A549 (cell line): ENCODE data around the gene DACH1. TPM values are rescaled to one million over a fixed set of nuclear protein-coding genes. Genes with fewer than 3 reads are reported as not detected.

Experiments used
- ATAC-seq, 2 experiments: fragments of 200-7000 bp in 1 of 2; fragments of >200 bp in 1 of 2; cut with Nextera tagmentation in 1 of 2; cut with Tn5 transposase in 1 of 2; 3 replicates each; pipeline versions ENCODE4 v1.8.0 to v1.9.1; 2018 to 2020; ENCODE audit warnings: mild to moderate bottlenecking in 1 of 2, moderate library complexity in 1 of 2
- CTCF ChIA-PET: fragments of 300-600 bp; sonication (Branson Sonifier 250); formaldehyde crosslinking; extraction: SDS; loops from one replicate; lab custom pipeline; 2021; ENCODE audit warnings: antibody characterized with exemption, inconsistent platforms; lab: Yijun Ruan, JAX
- POLR2A ChIA-PET: fragments of 350-600 bp; formaldehyde crosslinking; extraction: SDS; loops from one replicate; lab custom pipeline; 2021; ENCODE audit warnings: antibody characterized with exemption, inconsistent platforms; lab: Yijun Ruan, JAX
- DNase-seq, 2 experiments: peaks; one replicate each; pipeline versions ENCODE4 v3.0.0 to v3.0.0-alpha.2; 2011 to 2016; ENCODE audit warnings: low read depth in 1 of 2, low spot score in 1 of 2
- FAIRE-seq: peaks from 2 replicates; lab custom pipeline; 2011; peaks lifted over from hg19 to GRCh38; lab: Jason Lieb, UNC
- H3K27ac ChIP-seq, 2 experiments: fragments of >200 bp; sonication (Bioruptor Twin); formaldehyde crosslinking; 3 replicates each; pipeline ENCODE4 v1.5.1; 2016 to 2017
- H3K4me1 ChIP-seq: fragments of >200 bp; sonication (Bioruptor Twin); formaldehyde crosslinking; 3 replicates; pipeline ENCODE4 v1.6.1; 2016
- H3K4me2 ChIP-seq: fragments of >200 bp; sonication (Bioruptor Twin); formaldehyde crosslinking; 3 replicates; pipeline ENCODE4 v1.6.1; 2016
- H3K4me3 ChIP-seq: fragments of >200 bp; sonication (Bioruptor Twin); formaldehyde crosslinking; 3 replicates; pipeline ENCODE4 v1.5.1; 2016
- H3K9me3 ChIP-seq: fragments of >200 bp; sonication (Bioruptor Twin); formaldehyde crosslinking; 3 replicates; pipeline ENCODE4 v1.6.1; 2016
- CBX8 ChIP-seq: fragments of 200-600 bp; sonication (generic); IDR thresholded peaks from 2 replicates; pipeline ENCODE4 v1.6.1; 2016
- CHD4 ChIP-seq: fragments of 200-600 bp; sonication (generic); IDR thresholded peaks from 2 replicates; pipeline ENCODE4 v1.6.1; 2016; ENCODE audit warnings: antibody characterized with exemption, mild to moderate bottlenecking, borderline replicate concordance
- EHF ChIP-seq: fragments of 250-450 bp; sonication (Bioruptor Pico); IDR thresholded peaks from 2 replicates; pipeline ENCODE4 v1.5.0; 2020; ENCODE audit warnings: mild to moderate bottlenecking
- JUN ChIP-seq, 2 experiments: fragments of >200 bp; sonication (Bioruptor Twin); formaldehyde crosslinking; IDR thresholded peaks; 2 replicates in 1 of 2; 3 replicates in 1 of 2; pipeline ENCODE4 v1.6.1; 2016 to 2017
- MAZ ChIP-seq: fragments of 150-350 bp; IDR thresholded peaks from 2 replicates; pipeline ENCODE4 v1.6.1; 2014; ENCODE audit warnings: antibody characterized with exemption, low read depth, low read length, borderline replicate concordance
- MYC ChIP-seq: IDR thresholded peaks from 2 replicates; pipeline ENCODE4 v1.6.1; 2012; ENCODE audit warnings: mild to moderate bottlenecking, inconsistent platforms, low read length, improper control_type of control experiment, borderline replicate concordance
- PHF8 ChIP-seq: fragments of 200-600 bp; sonication (generic); IDR thresholded peaks from 2 replicates; pipeline ENCODE4 v1.6.1; 2016; ENCODE audit warnings: low read depth, mild to moderate bottlenecking, antibody characterized with exemption, moderate library complexity, borderline replicate concordance
- POLR2A ChIP-seq: IDR thresholded peaks from 2 replicates; pipeline ENCODE4 v1.6.1; 2012; ENCODE audit warnings: mild to moderate bottlenecking, low read length
- POLR2AphosphoS2 ChIP-seq: conservative IDR thresholded peaks from 2 replicates; pipeline ENCODE4 v1.6.1; 2012; ENCODE audit warnings: low read length, improper control_type of control experiment, inconsistent platforms
- RARB ChIP-seq: fragments of 250-450 bp; sonication (Bioruptor Pico); IDR thresholded peaks from 2 replicates; pipeline ENCODE4 v1.8.0; 2021; ENCODE audit warnings: mild to moderate bottlenecking, moderate library complexity
- RCOR1 ChIP-seq: fragments of 150-350 bp; IDR thresholded peaks from 2 replicates; pipeline ENCODE4 v1.6.1; 2014; ENCODE audit warnings: antibody characterized with exemption, low read length, low read depth
- SMC3 ChIP-seq: fragments of >200 bp; sonication (Bioruptor Twin); formaldehyde crosslinking; IDR thresholded peaks from 3 replicates; pipeline ENCODE4 v1.6.1; 2018; ENCODE audit warnings: inconsistent platforms
- SREBF2 ChIP-seq: fragments of 450-650 bp; IDR thresholded peaks from 2 replicates; pipeline ENCODE4 v1.6.1; 2014; ENCODE audit warnings: mild to moderate bottlenecking, moderate library complexity
- ZC3H11A ChIP-seq: fragments of 450-650 bp; IDR thresholded peaks from 2 replicates; pipeline ENCODE4 v1.6.1; 2014; ENCODE audit warnings: antibody characterized with exemption, mild to moderate bottlenecking
- ZFP36 ChIP-seq: fragments of 450-650 bp; IDR thresholded peaks from 2 replicates; pipeline ENCODE4 v1.6.1; 2014; ENCODE audit warnings: borderline replicate concordance; ENCODE audit not compliant: partially characterized antibody
- WGBS: methylation state at CpG from one replicate; pipeline ENCODE4 v1.1.6; 2017; ENCODE audit errors: missing lambda C conversion rate; 5-methylcytosine and 5-hydroxymethylcytosine counted together
- polyA plus RNA-seq, 4 experiments: library from polyadenylated mRNA; depleted of rRNA in 3 of 4; stranded (reverse); fragments of >200 nt; fragmentation: RNase III in 1 of 4; extraction: RNeasy Plus Mini Kit Qiagen cat#74134 plus additional on column Dnase treatment in 1 of 4; gene quantifications; 2 replicates in 3 of 4; 3 replicates in 1 of 4; pipeline ENCODE4 v1.2.3, GENCODE V29; 2011 to 2017
- TF ChIP-seq, protein P1 (sequence below): fragments of 450-650 bp; IDR thresholded peaks from 2 replicates; pipeline ENCODE4 v1.6.1; 2014; ENCODE audit warnings: antibody characterized with exemption
- TF ChIP-seq, protein P2 (sequence below): fragments of >200 bp; sonication (Bioruptor Twin); formaldehyde crosslinking; IDR thresholded peaks from 2 replicates; pipeline ENCODE4 v1.6.1; 2016
- TF ChIP-seq, protein P3 (sequence below): fragments of 250-450 bp; sonication (Bioruptor Pico); IDR thresholded peaks from 2 replicates; pipeline ENCODE4 v1.5.0; 2021; ENCODE audit warnings: mild to moderate bottlenecking, moderate library complexity, borderline replicate concordance
- TF ChIP-seq, protein P4 (sequence below): fragments of >200 bp; sonication (Bioruptor Twin); formaldehyde crosslinking; IDR thresholded peaks from 3 replicates; pipeline ENCODE4 v1.5.1; 2016
- TF ChIP-seq, protein P5 (sequence below): fragments of >200 bp; sonication (Bioruptor Twin); formaldehyde crosslinking; IDR thresholded peaks from 3 replicates; pipeline ENCODE4 v1.6.1; 2016

DACH1 gene
- polyA plus RNA-seq, 2 of the 4 experiments (the other 2 are of a cell fraction) = not detected

DNA sequence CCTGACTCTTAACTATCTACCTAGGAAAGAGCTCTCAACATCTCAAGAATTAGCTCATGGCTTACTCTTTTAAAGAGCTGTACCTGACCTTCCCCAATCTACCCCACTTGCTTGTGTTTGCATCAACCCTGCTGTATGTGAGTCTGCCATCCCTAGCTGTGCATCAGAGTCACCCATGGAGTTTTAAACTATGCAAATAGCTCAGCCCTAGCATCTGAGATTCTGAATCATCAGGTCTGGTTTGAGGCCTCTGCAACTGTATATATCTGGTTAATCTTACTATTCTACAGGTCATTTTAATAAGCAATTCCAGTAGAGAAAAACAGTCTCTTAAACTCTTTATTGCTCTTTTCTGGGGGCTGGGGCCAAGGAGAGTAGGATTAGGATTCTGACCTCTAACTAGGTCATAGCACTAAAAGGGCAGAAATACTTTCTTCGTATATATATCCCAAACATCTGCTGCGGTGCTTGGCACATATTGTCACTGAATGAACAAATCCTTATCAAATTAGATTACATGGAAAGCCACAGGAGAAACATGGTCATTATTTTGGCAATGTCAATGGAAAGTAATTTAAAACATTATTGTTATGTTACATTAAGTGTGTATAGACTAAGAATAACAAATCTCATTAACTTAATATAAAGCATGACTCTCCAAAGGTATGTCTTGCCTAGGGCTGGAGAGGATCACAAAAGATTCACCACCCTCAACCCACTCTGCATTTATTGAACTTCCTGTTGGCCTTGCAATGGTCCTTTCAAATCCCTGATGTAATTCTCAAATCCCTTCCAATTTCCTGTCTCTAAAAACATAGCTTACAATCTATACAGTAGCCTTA, 232.2 kb downstream of the DACH1 start:
- no peak for ATAC-seq
- no peak overlapping the region for H3K4me3 ChIP-seq
- DNase-seq = no peak
- FAIRE-seq = no peak
- no peak overlapping the region for H3K27ac ChIP-seq
- POLR2A ChIA-PET = no interaction called here
- no peak overlapping the region for H3K4me2 ChIP-seq
- no peaks in the 10 kb centered on the region for H3K9me3 ChIP-seq
- no peaks in the 10 kb centered on the region for H3K4me1 ChIP-seq
- CTCF ChIA-PET = no interaction called here
- 19% methylated on average over 2 of the region's 2 CpGs for WGBS
- TF ChIP-seq JUN (IDR thresholded peaks at IDR 0.05) = no peak
- no peak for TF ChIP-seq MAZ
- TF ChIP-seq, protein P1, sequence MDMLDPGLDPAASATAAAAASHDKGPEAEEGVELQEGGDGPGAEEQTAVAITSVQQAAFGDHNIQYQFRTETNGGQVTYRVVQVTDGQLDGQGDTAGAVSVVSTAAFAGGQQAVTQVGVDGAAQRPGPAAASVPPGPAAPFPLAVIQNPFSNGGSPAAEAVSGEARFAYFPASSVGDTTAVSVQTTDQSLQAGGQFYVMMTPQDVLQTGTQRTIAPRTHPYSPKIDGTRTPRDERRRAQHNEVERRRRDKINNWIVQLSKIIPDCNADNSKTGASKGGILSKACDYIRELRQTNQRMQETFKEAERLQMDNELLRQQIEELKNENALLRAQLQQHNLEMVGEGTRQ = no peak
- TF ChIP-seq, protein P2, sequence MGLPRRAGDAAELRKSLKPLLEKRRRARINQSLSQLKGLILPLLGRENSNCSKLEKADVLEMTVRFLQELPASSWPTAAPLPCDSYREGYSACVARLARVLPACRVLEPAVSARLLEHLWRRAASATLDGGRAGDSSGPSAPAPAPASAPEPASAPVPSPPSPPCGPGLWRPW = no peak
- TF ChIP-seq EHF (CRISPR knock-in tag) = no peak
- TF ChIP-seq CBX8 = no peak
- no peak for TF ChIP-seq RCOR1
- no peak for TF ChIP-seq ZC3H11A
- TF ChIP-seq MYC = no peak

DNA sequence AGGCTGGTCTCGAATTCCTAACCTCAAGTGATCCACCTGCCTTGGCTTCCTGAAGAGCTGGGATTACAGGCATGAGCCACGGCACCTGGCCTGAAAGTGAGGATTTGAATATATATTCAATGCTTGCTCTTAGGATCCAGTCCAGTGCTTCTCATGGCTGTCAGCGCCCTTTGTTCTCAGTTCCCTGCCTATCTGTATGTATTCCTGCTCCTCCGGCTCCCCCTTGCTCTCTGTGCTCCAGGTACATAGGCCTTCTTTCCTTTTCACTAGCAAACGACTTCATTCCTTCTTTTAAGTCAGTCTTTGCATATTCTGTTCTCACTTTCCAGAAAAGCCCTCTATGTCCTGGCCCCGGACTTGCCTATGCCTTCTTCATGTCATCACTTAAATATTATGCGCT, 232.8 kb downstream of the DACH1 start:
- no peak overlapping the region for H3K4me2 ChIP-seq
- ChIA-PET POLR2A (no interaction called here), CTCF (no interaction called here)
- no peak overlapping the region for H3K4me3 ChIP-seq
- FAIRE-seq (no peak), DNase-seq (no peak), ATAC-seq (no peak)
- no peak for TF ChIP-seq SREBF2
- no peak for TF ChIP-seq CHD4
- TF ChIP-seq SMC3 = no peak
- TF ChIP-seq RARB (CRISPR knock-in tag) = no peak
- TF ChIP-seq PHF8 = no peak
- TF ChIP-seq, protein P3, sequence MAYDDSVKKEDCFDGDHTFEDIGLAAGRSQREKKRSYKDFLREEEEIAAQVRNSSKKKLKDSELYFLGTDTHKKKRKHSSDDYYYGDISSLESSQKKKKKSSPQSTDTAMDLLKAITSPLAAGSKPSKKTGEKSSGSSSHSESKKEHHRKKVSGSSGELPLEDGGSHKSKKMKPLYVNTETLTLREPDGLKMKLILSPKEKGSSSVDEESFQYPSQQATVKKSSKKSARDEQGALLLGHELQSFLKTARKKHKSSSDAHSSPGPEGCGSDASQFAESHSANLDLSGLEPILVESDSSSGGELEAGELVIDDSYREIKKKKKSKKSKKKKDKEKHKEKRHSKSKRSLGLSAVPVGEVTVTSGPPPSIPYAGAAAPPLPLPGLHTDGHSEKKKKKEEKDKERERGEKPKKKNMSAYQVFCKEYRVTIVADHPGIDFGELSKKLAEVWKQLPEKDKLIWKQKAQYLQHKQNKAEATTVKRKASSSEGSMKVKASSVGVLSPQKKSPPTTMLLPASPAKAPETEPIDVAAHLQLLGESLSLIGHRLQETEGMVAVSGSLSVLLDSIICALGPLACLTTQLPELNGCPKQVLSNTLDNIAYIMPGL (CRISPR knock-in tag) = no peak
- TF ChIP-seq, protein P4, sequence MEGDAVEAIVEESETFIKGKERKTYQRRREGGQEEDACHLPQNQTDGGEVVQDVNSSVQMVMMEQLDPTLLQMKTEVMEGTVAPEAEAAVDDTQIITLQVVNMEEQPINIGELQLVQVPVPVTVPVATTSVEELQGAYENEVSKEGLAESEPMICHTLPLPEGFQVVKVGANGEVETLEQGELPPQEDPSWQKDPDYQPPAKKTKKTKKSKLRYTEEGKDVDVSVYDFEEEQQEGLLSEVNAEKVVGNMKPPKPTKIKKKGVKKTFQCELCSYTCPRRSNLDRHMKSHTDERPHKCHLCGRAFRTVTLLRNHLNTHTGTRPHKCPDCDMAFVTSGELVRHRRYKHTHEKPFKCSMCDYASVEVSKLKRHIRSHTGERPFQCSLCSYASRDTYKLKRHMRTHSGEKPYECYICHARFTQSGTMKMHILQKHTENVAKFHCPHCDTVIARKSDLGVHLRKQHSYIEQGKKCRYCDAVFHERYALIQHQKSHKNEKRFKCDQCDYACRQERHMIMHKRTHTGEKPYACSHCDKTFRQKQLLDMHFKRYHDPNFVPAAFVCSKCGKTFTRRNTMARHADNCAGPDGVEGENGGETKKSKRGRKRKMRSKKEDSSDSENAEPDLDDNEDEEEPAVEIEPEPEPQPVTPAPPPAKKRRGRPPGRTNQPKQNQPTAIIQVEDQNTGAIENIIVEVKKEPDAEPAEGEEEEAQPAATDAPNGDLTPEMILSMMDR = no peak
- TF ChIP-seq, protein P5, sequence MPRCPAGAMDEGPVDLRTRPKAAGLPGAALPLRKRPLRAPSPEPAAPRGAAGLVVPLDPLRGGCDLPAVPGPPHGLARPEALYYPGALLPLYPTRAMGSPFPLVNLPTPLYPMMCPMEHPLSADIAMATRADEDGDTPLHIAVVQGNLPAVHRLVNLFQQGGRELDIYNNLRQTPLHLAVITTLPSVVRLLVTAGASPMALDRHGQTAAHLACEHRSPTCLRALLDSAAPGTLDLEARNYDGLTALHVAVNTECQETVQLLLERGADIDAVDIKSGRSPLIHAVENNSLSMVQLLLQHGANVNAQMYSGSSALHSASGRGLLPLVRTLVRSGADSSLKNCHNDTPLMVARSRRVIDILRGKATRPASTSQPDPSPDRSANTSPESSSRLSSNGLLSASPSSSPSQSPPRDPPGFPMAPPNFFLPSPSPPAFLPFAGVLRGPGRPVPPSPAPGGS = no peak
- TF ChIP-seq POLR2A = no peak
- no peak for TF ChIP-seq EHF (CRISPR knock-in tag)
- no peak for TF ChIP-seq ZFP36
- no peak for TF ChIP-seq ZC3H11A
- no peak for TF ChIP-seq POLR2AphosphoS2
- H3K9me3 ChIP-seq = no peaks in the 10 kb centered on the region
- no peak overlapping the region for H3K27ac ChIP-seq
- no peaks in the 10 kb centered on the region for H3K4me1 ChIP-seq
- WGBS = 19% methylated on average over 6 of the region's 7 CpGs
